GM12878 (cell line): ENCODE measurements around the gene ARHGAP44. TPM values are rescaled to one million over a fixed set of nuclear protein-coding genes. Genes with fewer than 3 reads are reported as not detected.

Experiments
- ATAC-seq: fragments of 200-7000 bp; cut with Tn5 transposase; 3 replicates; pipeline ENCODE4 v1.9.1; 2020; ENCODE audit warnings: mild to moderate bottlenecking, moderate library complexity
- BruUV-seq: library from RNA; stranded (reverse); fragments of 400-500 nt; replicated peaks from 2 replicates; lab custom pipeline; 2021; lab: Mats Ljungman, UMichigan
- CTCF ChIA-PET: fragments of 300-600 bp; sonication (Branson Sonifier 250); formaldehyde crosslinking; extraction: SDS; loops from one replicate; lab custom pipeline; 2021; ENCODE audit warnings: inconsistent platforms; lab: Yijun Ruan, JAX
- POLR2A ChIA-PET: fragments of 350-600 bp; formaldehyde crosslinking; extraction: SDS; loops from one replicate; lab custom pipeline; 2021; ENCODE audit warnings: inconsistent platforms; lab: Charles Lee
- RAD21 ChIA-PET: fragments of 300-600 bp; sonication (Branson Sonifier 250); formaldehyde crosslinking; loops from one replicate; lab custom pipeline; 2023; ENCODE audit warnings: antibody characterized with exemption; ENCODE audit not compliant: unreplicated experiment; lab: Charles Lee
- SMC1A ChIA-PET: fragments of 300-600 bp; sonication (Branson Sonifier 250); formaldehyde crosslinking; loops from one replicate; lab custom pipeline; 2023; ENCODE audit not compliant: unreplicated experiment, uncharacterized antibody; lab: Charles Lee
- DNase-seq: peaks from one replicate; pipeline ENCODE4 v3.0.0-alpha.2; 2011; ENCODE audit warnings: low read depth, low spot score
- FAIRE-seq: peaks from 3 replicates; lab custom pipeline; 2011; peaks lifted over from hg19 to GRCh38; lab: Jason Lieb, UNC
- H2AFZ ChIP-seq: 2 replicates; pipeline ENCODE4 v1.6.0; 2011; ENCODE audit warnings: low read depth, low read length, control low read depth; ENCODE audit not compliant: control insufficient read depth
- H3K27ac ChIP-seq: 2 replicates; pipeline ENCODE4 v1.5.1; 2011; ENCODE audit warnings: control low read depth; ENCODE audit not compliant: control insufficient read depth, insufficient read depth
- H3K27me3 ChIP-seq, 2 experiments: replicated peaks in 1 of 2; 2 replicates each; pipeline versions ENCODE4 v1.6.0 to v1.6.1; 2011; ENCODE audit warnings: low read length in 1 of 2; ENCODE audit not compliant: control insufficient read depth in 2 of 2, insufficient read depth in 2 of 2
- H3K36me3 ChIP-seq, 2 experiments: 2 replicates each; pipeline ENCODE4 v1.5.1; 2011; ENCODE audit warnings: low read length in 1 of 2; ENCODE audit not compliant: control insufficient read depth in 2 of 2, insufficient read depth in 2 of 2
- H3K4me1 ChIP-seq: 2 replicates; pipeline ENCODE4 v1.6.1; 2011; ENCODE audit warnings: mild to moderate bottlenecking, low read length, moderate library complexity, mixed read lengths; ENCODE audit not compliant: control insufficient read depth, insufficient read depth
- H3K4me2 ChIP-seq: 2 replicates; pipeline ENCODE4 v1.6.0; 2011; ENCODE audit warnings: control low read depth; ENCODE audit not compliant: control insufficient read depth, insufficient read depth
- H3K4me3 ChIP-seq: fragments of 200-600 bp; sonication (generic); 2 replicates; pipeline ENCODE4 v1.5.1; 2016
- H3K79me2 ChIP-seq: 2 replicates; pipeline ENCODE4 v1.6.0; 2011; ENCODE audit warnings: low read length; ENCODE audit not compliant: control insufficient read depth, insufficient read depth
- H3K9ac ChIP-seq: 2 replicates; pipeline ENCODE4 v1.8.0; 2011; ENCODE audit warnings: low read length, control low read depth, mixed read lengths; ENCODE audit not compliant: control insufficient read depth, insufficient read depth
- H3K9me3 ChIP-seq: replicated peaks from 3 replicates; pipeline ENCODE4 v1.5.1; 2011; ENCODE audit warnings: mild to moderate bottlenecking, low read length; ENCODE audit not compliant: control insufficient read depth, insufficient read depth
- H4K20me1 ChIP-seq: 2 replicates; pipeline ENCODE4 v1.6.0; 2011; ENCODE audit not compliant: control insufficient read depth, insufficient read depth
- CTCF ChIP-seq, 3 experiments: IDR thresholded peaks in 2 of 3; conservative IDR thresholded peaks in 1 of 3; 2 replicates each; pipeline ENCODE4 v1.5.1; 2011; ENCODE audit warnings: low read depth in 3 of 3, low read length in 3 of 3, mild to moderate bottlenecking in 3 of 3, control low read depth in 2 of 3, moderate library complexity in 2 of 3, inconsistent platforms in 1 of 3, mixed read lengths in 1 of 3; ENCODE audit not compliant: control insufficient read depth in 2 of 3, insufficient read depth in 1 of 3; ENCODE audit errors: extremely low read depth in 1 of 3
- EGR1 ChIP-seq, 2 experiments: IDR thresholded peaks; 1 replicate in 1 of 2; 2 replicates in 1 of 2; pipeline ENCODE4 v1.6.1; 2011 to 2012; ENCODE audit warnings: low read depth in 2 of 2, low read length in 2 of 2, borderline replicate concordance in 1 of 2, mild to moderate bottlenecking in 1 of 2, moderate library complexity in 1 of 2
- SIX5 ChIP-seq: IDR thresholded peaks from 2 replicates; pipeline ENCODE4 v1.6.1; 2011; ENCODE audit warnings: mild to moderate bottlenecking, low read depth, low read length, moderate library complexity; ENCODE audit not compliant: severe bottlenecking
- SMC3 ChIP-seq: IDR thresholded peaks from 2 replicates; pipeline ENCODE4 v1.6.1; 2011; ENCODE audit warnings: low read length, improper control_type of control experiment, borderline replicate concordance
- YY1 ChIP-seq: IDR thresholded peaks from 2 replicates; pipeline ENCODE4 v1.6.1; 2011; ENCODE audit warnings: low read depth, mild to moderate bottlenecking, low read length
- ZNF274 ChIP-seq: IDR thresholded peaks from one replicate; pipeline ENCODE4 v1.8.0; 2011; ENCODE audit not compliant: insufficient read length, insufficient read depth
- WGBS: methylation state at CpG from one replicate; pipeline ENCODE4 v1.1.6; 2016; ENCODE audit warnings: low lambda C conversion rate; ENCODE audit not compliant: insufficient replicate concordance, insufficient coverage; ENCODE audit errors: missing lambda C conversion rate; 5-methylcytosine and 5-hydroxymethylcytosine counted together
- in situ Hi-C: fragments of 300-500 bp; cut with MboI; formaldehyde crosslinking; loops from 9 replicates; pipeline ENCODE4 v1.14.3; 2018; ENCODE audit warnings: mixed read lengths
- intact Hi-C: fragments of 100-400 bp; cut with micrococcal nuclease; formaldehyde crosslinking; loops from one replicate; pipeline ENCODE4 v1.14.2; 2022; ENCODE audit not compliant: unreplicated experiment
- polyA plus RNA-seq, 11 experiments: library from polyadenylated mRNA; depleted of rRNA in 4 of 11; unstranded in 6 of 11; stranded (reverse) in 5 of 11; fragments of >200 nt; fragmentation: Nextera tagmentation in 4 of 11; fragmentation: Illumina TruSeq in 1 of 11; extraction: Ambion mirVana in 4 of 11; extraction: Trizol in 1 of 11; gene quantifications; 1 replicate in 1 of 11; 2 replicates in 10 of 11; pipeline versions ENCODE4 v1.2.1 to v1.2.3, GENCODE V29; 2011 to 2016; ENCODE audit warnings: inconsistent platforms in 2 of 11, missing spikeins in 2 of 11, low read depth in 1 of 11
- total RNA-seq, 4 experiments: library from RNA; depleted of rRNA in 3 of 4; stranded (reverse); fragments of >200 nt in 3 of 4; fragmentation: Illumina TruSeq in 1 of 4; extraction: Trizol in 1 of 4; gene quantifications; 2 replicates each; pipeline versions ENCODE4 v1.2.1 to v1.2.3, GENCODE V29; 2013 to 2021

Gene ARHGAP44
- total and polyA plus RNA-seq, 10 of the 15 experiments (the other 5 are each of a cell fraction or from before 2014, with no cell fraction given): 0.11 to 1.2 (median 0.48) TPM

GRCh38 chr17:13024526-13025257 is 235.4 kb downstream of the ARHGAP44 start:
- CTCF ChIA-PET: interaction anchor here (1.2 to 1.8 kb wide), 3 partner anchors 9 to 49 kb away, joined by 3 to 5 read pairs (median 3); no protein-coding TSS in a partner anchor
- Histone ChIP-seq H3K4me2 (no peak overlapping the region), H2AFZ (no peak overlapping the region), H3K4me3 (no peak overlapping the region), H3K9me3 (no peaks in the 10 kb centered on the region), H3K27ac (no peak overlapping the region), H4K20me1 (no peaks in the 10 kb centered on the region), H3K79me2 (no peaks in the 10 kb centered on the region), H3K4me1 (no peaks in the 10 kb centered on the region), H3K27me3 (no peaks in the 10 kb centered on the region; a peak in 1 of 4 replicates), H3K36me3 (no peaks in the 10 kb centered on the region), H3K9ac (no peak overlapping the region)
- 39% methylated on average over 19 of the region's 19 CpGs for WGBS
- FAIRE-seq: peak; percentile 56
- SMC1A ChIA-PET: no interaction called here
- intact Hi-C loops (no loop called here), in situ Hi-C loops (no loop called here)
- POLR2A ChIA-PET: no interaction called here
- BruUV-seq: no TSS peak
- peak; percentile 98 for ATAC-seq
- TF ChIP-seq SIX5: no peak
- TF ChIP-seq YY1: peak; percentile 33; the same call in 1 of the 2 replicates
- TF ChIP-seq CTCF (IDR thresholded peaks at IDR 0.05 in 2 of 3, conservative IDR thresholded peaks at IDR 0.05 in 1 of 3; ENCODE audit: control insufficient read depth in 2 of 3, extremely low read depth in 1 of 3, insufficient read depth in 1 of 3, low read depth in 3 of 3, low read length in 3 of 3): peak; percentile 85 to 99 (median 98)
- peak; percentile 21; the same call in 1 of the 2 replicates for TF ChIP-seq SMC3
- TF ChIP-seq ZNF274: no peak
- TF ChIP-seq EGR1 (IDR thresholded peaks at IDR 0.05; ENCODE audit: borderline replicate concordance in 1 of 2, low read depth in 2 of 2, low read length in 2 of 2): 0 out of 3 replicates have a peak, but pooled peaks of 1 of the 2 experiments have one; percentile 12
- no peak for DNase-seq
- RAD21 ChIA-PET: no interaction called here
